GM19035 (cell line): ENCODE measurements around the gene AIG1.
"Not testable (repeated sequence)": the region's sequence is repeated elsewhere in the genome, so short reads cannot be mapped to it uniquely, and the experiment has no call there.

Source experiments
- ATAC-seq: cut with Tn5 transposase; IDR thresholded peaks from one replicate; pipeline ENCODE4 v1.9.1; 2021; ENCODE audit not compliant: unreplicated experiment

AIG1 gene

DNA sequence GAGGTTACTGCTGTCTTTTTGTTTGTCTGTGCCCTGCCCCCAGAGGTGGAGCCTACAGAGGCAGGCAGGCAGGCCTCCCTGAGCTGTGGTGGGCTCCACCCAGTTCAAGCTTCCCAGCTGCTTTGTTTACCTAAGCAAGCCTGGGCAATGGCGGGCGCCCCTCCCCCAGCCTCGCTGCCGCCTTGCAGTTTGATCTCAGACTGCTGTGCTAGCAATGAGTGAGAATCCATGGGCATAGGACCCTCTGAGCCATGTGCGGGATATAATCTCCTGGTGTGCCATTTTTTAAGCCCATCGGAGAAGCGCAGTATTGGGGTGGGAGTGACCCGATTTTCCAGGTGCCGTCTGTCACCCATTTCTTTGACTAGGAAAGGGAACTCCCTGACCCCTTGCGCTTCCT is 247.1 kb downstream of the AIG1 start:
- ATAC-seq: not testable (repeated sequence)

DNA sequence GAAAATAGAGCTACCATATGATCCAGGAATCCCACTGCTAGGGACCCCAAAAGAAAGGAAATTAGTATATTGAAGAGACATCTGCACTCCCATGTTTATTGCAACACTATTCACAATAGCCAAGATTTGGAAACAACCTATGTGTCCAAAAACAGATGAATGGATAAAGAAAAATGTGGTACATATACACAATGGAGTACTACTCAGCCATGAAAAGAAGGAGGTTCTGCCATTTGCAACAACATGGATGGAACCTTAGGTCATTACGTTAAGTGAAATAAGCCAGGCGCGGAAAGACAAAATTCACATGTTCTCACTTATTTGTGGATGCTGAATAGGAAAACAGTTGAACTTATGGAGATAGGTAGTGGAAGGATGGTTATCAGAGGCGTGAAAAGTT is 252.5 kb downstream of the AIG1 start:
- no peak for ATAC-seq

DNA sequence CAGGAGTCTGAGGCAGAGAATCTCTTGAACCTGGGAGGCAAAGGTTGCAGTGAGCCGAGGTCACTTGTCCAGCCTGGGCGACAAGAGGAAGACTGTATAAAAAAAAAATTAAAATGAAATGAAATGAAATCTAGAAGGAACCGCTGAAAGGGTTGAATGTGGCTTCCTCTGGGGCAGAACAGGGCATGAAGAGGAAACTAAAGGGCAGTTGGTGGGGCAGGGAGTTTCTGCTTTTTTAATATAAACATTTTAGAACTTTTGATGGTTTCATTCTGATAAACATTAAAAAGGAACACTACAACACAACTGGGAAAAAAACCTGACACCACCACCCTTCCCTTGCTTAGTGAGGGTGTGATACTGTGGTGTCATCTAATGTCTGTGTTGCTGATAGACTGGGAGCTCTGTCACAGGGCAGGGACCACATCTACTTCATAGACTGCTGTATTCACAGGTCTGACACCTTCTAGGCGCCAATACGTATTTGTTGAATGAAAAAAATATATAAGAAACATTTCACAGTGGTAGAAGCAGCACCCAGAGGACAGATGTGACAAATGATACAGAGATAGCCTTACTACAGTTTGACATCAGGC is 260.9 kb downstream of the AIG1 start:
- ATAC-seq: no peak

DNA sequence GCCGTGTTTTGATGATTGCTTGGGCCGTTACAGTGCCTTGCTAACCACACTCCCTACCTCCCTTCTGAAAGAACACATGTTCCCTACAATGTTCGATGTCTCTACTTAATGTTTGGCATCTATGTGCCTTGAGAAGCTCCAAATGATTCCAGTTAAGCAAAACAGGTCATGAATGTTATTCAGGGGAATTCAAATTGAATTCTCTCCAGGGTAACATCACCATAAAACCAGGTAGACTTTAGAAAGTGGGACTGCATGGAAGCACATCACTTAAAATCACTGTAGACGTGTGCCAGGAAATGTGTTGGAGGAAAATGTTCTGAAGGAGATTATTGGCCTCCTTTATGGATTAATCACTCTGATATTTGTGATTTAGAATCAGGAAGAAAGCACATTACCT is 261.7 kb downstream of the AIG1 start:
- no peak for ATAC-seq

DNA sequence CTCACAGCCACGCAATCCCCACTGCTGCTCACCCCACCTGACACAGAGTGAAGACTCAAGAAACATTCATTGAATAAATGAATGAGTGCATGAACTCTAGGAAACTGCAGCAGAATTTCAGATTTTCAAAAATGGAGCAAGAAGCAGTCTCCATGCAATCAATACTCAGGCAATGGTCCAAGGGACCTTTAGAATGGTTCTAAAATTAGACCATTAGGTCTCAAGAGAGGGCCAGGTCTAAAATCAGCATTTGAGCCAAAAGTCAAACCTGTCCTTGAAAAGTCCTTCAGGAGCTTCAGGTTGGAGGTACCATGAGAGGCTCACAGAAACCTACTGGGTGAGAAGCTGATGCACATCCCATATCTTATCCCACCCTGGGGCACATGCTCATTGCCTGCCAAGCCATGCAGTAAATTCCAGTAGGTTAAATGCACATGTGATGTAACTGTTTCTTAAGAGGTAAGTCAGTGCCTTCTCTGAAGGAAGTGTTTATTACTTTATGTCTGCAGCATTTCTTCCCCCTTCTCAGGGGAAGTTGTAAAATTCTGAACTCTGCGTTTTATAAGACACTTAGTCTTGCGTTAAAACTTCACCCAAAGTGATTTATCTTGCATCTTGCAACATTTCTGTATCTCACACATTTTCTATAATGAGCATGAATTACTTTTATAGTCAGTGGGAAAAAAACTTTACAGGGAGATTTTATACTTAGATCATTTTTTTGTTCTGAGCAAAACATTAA is 263.2 kb downstream of the AIG1 start:
- no peak for ATAC-seq

DNA sequence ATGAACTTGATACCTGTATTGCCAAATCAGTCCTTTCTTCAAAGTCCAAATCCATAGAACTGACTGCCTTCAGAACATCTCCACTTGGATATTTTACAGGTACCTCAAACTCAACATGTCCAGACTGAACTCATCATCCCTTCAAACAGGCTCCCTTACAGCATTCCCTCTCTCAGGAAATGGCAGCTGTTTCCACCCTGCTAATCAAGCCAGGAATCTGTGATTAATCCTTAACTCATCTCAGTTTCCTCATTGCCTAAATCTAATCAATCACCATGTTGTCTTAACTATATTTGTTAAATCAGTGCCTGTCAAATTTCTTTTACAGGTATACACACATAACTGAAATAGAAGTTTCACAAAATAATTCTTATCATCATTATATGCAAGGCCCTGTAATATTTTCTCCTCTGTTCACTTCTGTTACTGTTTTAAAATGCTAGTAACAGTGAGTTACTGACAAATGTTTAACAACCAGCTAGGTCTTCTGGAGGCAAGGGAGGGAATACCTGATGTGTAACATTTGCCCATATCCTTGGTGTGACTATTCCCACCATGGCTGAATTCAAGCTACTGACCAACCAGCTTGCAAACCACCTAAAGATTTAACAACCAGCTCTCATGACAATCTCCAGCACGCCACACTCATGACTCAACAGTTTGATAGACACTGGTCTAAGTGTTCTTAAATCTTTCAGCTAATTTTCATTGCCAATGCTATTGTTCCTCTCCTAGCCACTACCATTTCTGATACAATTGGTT is 264.9 kb downstream of the AIG1 start:
- ATAC-seq: no peak

DNA sequence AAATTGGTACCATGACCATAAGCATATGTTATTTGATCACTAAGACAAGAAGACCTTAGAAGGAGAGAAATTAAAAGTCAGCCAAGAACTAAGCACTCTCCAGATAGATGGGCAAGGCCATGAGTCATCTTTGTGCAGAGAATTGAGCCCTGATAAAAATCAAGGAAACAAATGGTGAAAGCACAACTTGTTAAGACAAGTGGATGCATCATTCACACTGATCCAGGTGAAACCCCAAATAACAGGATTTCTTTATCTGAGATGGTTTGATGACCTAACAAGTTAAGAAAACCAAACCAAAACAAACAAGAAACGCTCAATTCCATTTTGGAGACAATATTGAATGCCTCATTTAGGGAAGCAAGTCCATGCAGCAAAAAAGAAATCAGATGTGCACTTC is 268.2 kb downstream of the AIG1 start:
- ATAC-seq: no peak

DNA sequence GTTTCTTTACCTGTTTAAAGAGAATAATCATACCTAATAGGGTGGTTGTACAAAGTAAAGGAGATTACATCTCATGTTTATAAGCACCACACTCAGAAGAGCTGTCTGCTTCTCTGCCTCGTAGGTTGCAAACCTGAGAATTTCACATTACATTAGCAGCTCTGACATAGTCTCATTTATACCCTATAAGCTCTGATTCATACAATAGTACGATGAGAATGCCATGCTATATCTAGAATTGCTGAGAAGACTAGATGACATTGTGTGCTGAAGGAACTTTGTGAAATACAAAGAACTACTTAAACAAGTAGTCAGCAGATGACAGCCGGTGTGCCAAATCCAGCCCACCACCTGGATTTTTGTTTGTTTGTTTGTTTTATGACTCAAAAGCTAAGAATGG is 268.6 kb downstream of the AIG1 start:
- ATAC-seq: no peak

DNA sequence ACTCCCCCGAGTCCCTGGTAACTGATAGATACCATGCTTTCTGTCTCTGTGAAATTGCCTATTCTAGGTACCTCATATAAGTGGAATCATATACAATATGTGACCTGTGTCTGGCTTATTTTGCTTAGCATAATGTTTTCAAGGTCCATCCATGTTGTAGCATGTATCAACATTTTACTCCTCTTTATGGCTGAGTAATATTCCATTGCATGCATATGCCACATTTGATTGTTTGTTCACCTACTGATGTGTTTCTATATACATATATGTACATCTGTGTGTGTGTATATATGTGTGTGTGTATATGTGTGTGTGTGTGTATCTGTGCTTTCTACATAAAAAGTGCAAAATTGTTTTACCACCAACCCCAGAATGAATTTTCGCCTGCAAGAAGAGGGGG is 270.7 kb downstream of the AIG1 start:
- no peak for ATAC-seq

DNA sequence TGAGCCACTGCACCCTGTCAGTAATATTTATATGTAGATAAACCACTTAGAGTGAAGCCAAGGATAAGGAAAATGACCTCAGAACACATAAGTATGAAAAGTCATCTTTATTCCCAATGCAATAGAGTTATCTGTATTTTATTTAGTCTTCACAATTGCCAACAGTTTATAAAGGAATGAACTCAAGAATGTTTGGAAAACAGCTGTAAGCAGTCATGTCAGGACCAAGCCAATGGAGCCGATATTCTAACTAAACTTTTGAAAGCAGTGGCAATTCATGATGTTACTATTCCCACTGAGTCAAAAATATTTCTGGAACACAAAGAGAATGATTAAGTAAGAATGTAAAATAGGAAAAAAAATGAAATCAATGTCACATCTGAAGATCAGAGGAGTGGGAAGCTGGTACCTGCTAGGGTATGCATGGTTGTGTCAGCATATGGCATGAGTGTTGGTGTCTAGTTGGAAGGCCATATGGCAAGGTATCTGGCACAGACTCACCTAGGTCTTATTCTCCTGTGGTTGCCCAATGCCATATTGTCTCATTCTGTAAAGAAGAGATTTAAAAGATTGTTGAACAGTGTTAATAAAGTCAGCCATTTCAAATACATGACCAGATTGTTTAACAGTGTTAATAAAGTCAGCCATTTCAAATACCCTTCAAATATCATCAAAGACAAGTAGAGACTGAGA is 271.6 kb downstream of the AIG1 start:
- ATAC-seq: no peak

DNA sequence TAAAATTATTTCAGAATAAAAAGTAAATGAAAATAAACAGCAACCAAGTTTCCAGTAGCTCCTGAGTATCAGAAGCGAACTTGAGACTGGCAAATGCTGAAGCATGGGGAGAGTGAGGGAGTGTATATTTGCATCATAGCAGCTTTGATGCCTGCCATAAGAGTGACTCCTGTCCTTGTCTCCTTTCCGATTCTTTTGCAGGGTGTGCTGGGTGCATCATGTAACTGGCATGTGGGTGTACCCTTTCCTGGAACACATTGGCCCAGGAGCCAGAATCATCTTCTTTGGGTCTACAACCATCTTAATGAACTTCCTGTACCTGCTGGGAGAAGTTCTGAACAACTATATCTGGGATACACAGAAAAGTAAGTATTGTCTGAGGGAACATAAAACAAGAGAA is 272.4 kb downstream of the AIG1 start:
- ATAC-seq: no peak

DNA sequence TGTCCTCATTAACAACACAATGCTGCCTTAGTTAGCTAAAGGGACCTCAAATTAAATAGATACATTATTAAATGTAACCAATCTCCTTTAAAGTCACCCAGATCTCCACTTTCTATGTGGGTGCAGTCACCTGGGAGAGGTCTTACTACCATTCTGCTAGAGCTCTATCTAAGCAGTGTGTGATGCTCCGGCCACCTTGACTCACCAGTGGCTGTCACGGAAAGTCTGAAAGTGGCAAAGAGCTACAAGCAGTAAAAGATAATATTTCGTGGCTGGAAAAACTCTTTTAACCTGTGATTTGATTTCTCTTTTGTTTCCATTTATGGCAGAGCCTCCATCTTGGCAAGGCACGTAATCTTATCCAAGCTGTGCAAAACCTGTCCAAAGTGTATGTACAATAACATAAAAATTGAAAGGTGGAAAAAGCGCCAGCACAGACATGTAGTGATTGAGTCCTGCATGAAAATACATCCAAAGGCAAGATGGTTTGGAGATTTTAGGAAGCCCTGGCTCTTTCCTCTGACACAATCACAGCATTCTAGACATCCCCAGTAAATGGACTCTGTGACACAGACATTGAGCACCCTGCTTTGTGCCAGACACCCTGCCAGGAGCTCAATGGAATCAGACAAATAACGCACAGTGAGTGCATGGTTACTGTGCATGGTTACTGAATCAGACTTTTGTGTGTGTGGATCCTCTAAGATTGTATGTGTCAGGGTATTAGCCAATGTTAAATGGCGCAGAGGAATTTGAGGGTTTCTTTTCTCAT is 273.2 kb downstream of the AIG1 start:
- no peak for ATAC-seq

DNA sequence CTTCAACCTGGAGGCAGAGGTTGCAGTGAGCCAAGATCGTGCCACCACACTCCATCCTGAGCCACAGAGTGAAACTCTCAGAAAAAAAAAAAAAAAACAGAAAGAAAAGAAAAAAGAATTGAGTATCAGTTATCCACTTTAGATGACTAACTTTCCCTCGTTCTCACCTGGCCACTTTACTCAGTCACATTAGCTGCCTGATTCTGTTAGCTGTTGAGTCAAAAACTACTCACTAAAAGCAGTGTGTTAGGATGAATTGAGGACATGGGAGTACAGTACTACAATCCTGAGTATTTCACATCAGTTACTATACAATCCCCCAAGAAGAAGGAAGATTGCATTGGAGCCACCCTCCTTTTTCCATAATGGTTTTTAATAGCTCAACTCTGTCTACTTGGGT is 275.2 kb downstream of the AIG1 start:
- no peak for ATAC-seq

DNA sequence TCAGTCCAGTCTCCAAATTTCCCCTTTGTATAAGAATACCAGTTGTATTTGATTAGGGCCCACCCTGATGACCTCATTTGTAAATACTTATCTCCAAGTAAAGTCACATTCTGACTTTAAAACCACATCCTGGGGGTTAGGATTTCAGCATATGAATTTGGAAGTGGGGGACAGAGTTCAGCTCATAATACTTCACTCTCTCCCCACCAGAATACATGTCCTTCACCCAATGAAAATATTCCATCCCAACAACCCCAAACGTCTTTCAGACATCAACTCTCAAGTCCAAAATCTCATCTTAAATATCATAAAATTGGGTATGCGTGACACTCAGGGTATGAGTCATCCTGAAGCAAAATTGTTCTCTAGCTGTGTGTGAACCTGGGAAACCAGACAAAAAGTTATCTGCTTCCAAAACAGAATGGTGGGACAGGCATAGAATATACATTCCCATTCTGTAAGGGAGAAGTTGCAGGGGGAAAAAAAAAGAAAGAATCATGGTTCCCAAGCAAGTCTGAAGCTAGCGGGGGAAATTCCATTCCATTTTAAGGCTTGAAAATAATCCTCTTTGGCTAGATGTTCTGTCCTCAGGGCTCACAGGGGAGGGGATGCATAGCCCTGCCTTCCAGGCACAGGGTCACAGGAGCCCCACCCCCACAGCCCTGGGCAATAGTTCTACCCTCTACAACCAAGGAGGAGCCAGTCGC is 275.9 kb downstream of the AIG1 start:
- no peak for ATAC-seq

DNA sequence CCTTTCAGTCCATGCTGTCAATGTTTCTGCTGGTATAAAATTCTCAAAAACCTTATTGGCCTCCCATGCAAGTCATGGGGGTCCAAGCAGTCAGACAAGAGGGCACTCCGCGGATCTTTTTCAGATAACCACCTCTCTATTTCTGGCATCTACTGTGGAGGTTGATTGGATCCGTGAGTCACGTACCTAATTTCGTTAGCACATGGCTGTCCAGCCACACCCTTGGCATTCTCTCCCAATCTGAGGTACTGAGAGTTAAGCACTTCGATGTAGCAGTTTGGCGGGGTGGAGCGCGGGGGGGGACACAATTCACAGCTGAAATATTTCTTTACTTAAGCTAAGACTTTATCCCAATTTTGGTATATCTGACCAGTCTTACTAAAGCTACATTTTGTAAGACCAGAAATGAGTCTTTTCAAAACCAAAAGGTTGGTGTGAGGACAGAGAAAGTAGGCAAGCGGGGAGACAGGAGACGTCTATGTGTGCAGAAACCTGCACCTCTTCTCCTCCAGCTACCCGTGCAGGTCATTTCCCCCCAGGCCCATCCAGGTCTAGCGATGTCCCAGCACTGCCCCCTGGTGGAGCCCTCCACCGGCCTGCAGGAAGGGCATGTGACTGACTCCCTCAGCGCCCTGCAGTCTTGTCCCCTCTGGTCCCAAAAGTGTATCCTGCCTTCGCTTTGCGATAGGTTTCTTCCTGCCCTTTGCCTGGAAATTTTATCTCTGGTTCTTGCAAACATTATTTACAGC is 276.7 kb downstream of the AIG1 start:
- ATAC-seq: no peak

DNA sequence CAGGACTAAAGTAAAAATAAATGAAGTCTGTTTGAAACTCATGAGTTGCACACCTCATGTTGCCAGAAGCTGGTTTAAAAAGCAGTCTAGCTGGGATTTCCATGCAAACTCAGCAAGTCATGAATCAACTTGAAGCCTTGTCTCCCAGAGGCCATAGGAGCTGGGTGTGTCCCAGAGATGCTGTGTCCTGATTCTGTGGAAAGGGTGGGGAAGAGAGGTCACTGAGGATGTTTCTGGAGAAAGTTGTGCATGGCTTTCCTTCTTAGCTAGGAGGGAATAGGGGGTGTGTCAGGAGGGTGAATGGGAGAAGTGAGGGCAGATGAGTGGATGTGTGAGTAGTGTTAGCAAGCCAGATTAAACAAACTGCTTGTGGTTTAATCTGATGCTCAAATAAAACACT is 278.5 kb downstream of the AIG1 start:
- ATAC-seq: no peak

DNA sequence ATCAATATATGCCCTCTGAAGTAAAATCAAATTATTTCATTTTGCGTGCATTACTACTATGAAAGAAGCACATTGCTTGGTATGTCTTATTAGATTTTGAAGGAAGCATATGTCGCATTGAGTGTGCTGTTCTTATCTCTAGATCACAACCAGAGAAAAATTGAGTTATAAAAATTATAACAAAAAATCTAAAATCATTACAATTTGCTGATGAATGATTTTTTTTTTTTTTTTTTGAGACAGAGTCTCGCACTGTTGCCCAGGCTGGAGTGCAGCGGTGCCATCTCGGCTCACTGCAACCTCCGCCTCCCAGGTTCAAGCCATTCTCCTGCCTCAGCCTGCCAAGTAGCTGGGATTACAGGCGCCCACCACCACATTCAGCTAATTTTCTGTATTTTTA is 284.8 kb downstream of the AIG1 start:
- not testable (repeated sequence) for ATAC-seq

DNA sequence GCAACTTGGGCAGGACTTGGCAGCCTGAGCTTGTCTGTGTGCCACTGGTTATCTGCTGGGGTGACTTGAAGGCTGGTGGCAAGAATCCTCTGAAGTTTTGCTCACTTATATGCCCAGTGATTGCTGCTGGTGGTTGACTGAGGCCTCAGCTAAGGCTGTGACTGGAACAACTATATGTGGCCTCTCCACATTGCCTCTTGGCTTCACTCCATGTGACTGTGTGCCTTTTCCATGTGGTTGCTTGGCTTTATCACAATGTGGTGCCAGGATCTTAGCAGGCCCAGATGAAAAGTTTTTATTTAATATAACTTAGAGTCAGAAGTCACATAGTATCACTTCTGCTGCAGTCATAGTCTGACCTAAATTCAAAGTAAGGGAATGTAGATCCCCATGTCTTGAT is 285.3 kb downstream of the AIG1 start:
- no peak for ATAC-seq

DNA sequence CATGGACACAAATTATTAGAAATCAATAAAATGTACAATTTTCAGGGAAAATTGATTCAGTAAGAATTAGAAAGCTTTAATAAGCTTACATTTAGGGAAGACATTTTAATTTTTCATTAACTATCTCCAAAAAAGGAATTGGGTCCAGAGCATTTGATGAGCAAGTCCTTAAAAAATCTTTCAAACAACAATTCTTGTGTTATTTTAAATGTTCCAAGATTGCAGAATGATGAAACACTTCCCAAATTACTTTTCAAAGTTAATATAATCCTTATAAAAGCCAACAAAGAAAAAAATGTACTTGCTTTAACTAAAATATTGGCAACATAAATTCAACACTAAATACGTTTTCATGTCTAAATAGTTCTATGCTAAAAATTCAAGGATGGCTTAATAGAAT is 287.8 kb downstream of the AIG1 start:
- no peak for ATAC-seq

DNA sequence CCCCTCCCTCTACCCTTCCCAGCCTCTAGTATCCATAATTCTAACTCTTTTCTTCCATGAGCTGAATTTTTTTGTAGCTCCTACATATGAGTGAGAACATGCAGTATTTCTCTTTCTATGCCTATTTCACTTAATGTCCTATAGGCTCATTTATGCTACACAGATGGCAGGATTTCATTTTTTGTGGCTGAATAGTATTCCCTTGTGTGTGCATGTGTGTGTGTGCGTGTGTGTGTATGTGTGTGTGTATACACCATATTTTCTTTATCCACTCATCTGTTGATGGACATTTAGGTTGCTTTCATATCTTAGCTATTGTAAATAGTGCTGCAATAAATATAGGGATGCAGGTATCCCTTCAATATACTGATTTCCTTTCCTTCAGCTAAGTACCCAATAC is 288.8 kb downstream of the AIG1 start:
- ATAC-seq: no peak
